Measurements from ENCODE around the gene PPP1R7. TPM values are rescaled to one million over a fixed set of nuclear protein-coding genes. Genes with fewer than 3 reads are reported as not detected.

The PPP1R7 gene
- total and polyA plus RNA-seq, 7 donors = 44.0 to 108 (median 72.5) TPM

DNA sequence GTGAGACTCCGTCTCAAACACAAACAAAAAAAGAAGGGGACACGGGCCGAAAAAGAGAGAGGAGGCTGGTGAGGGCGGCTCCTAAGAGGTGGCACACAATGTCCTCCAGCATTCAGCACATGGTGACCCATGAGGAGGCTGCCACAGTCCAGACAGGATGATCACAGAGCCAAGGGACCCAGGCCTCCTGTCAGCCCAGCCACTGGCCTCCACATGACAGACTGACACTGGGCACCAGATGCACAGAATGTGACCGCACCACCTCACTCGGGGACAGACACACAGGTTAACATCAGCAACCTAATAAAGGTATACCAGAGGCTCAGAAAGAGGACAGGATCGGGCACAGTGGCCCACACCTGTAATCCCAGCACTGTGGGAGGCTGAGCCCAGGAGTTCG is 22.0 kb upstream of the PPP1R7 start:
- Histone ChIP-seq H3K27me3 (ENCODE audit: insufficient read depth in 3 of 3, low read length in 2 of 3) (no peaks in the 10 kb centered on the region), H3K4me1 (no peaks in the 10 kb centered on the region), H3K27ac (no peak overlapping the region), H3K9me3 (no peaks in the 10 kb centered on the region), H3K4me3 (no peak overlapping the region), H3K36me3 (ENCODE audit: insufficient read depth in 1 of 2, low read depth in 1 of 2) (no peaks in the 10 kb centered on the region)
- TF ChIP-seq CTCF (IDR thresholded peaks at IDR 0.05) = no peak
- intact Hi-C loops (cut with DNase I) = no loop called here
- ATAC-seq (no peak), DNase-seq (peak in 1 of 2 donors; percentile 6)
- WGBS, 3 donors = 95 to 97% (median 96%) methylated on average over 8 of the region's 8 CpGs

DNA sequence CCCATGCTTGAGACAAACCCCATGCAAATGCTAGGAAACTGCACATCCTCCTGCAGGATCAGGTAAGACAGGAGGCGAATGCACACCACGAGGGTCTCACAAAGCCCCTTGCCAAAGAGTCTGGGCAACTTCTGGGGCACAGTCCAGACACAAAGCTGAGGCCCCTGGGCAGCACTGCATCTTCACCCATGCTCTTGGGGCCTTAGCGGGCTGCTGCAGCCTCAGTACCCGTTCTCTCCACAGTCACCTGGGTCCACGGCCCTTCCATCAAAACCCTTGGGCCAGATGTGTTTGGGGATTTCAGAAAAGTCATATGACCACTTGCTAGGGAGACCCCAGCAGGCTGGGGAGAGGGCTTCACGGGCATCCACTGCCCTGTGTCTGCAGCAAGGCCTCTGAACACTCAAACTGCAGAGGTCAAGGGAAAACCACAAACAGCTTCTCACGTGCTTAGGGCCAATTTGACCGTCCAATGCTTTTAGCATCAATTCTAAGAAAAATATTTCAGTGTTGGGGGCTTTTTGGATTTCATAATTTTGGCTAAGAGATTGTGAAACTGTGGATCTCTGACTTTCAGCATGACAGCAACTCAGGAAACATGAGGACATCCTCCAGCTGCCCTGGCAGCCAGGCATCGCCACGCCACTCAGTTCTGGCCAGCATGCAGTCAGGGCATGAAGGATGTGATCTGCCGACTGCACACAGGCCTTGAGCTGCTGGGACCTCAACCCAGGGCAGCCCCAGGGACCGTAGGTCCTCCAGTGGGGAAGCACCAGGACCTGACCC is 21.0 kb upstream of the PPP1R7 start:
- ATAC-seq (no peak), DNase-seq (peak in 1 of 2 donors; percentile 44)
- H3K4me3 ChIP-seq = no peak overlapping the region
- intact Hi-C loops (cut with DNase I) = no loop called here
- TF ChIP-seq CTCF (IDR thresholded peaks at IDR 0.05) = no peak
- no peaks in the 10 kb centered on the region for H3K36me3 ChIP-seq (ENCODE audit: insufficient read depth in 1 of 2, low read depth in 1 of 2)
- no peaks in the 10 kb centered on the region for H3K27me3 ChIP-seq (ENCODE audit: insufficient read depth in 3 of 3, low read length in 2 of 3)
- no peaks in the 10 kb centered on the region for H3K9me3 ChIP-seq
- 68 to 80% (median 72%) methylated on average over 12 of the region's 12 CpGs for WGBS, 3 donors
- no peaks in the 10 kb centered on the region for H3K4me1 ChIP-seq
- no peak overlapping the region for H3K27ac ChIP-seq

DNA sequence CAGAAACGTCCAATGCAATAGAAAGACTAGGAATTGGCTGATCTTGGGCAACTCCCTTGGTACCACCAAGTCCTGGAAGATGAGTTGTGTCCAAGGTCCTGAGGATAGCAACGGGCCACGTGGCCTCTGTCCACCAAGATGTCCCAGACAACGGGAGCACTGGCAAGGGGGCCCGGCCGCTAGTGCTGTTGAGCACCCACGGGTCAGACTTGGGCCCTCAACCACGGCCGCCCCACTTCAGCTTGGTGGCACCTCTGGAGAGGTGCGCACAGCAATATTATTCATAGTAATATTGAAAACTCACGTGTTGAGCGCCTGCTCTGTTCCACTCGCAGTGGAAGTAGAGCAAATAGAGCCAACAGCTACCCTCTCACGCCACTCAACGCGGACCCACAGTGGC is 20.0 kb upstream of the PPP1R7 start:
- no peaks in the 10 kb centered on the region for H3K4me1 ChIP-seq
- no peak for TF ChIP-seq CTCF (IDR thresholded peaks at IDR 0.05)
- no peaks in the 10 kb centered on the region for H3K9me3 ChIP-seq
- 91 to 93% (median 92%) methylated on average over 16 of the region's 16 CpGs for WGBS, 3 donors
- H3K36me3 ChIP-seq (ENCODE audit: insufficient read depth in 1 of 2, low read depth in 1 of 2) = no peaks in the 10 kb centered on the region
- DNase-seq (peak in 1 of 2 donors; percentile 38), ATAC-seq (no peak)
- H3K4me3 ChIP-seq = no peak overlapping the region
- H3K27me3 ChIP-seq (ENCODE audit: insufficient read depth in 3 of 3, low read length in 2 of 3) = no peaks in the 10 kb centered on the region
- intact Hi-C loops (cut with DNase I) = no loop called here
- H3K27ac ChIP-seq = no peak overlapping the region

DNA sequence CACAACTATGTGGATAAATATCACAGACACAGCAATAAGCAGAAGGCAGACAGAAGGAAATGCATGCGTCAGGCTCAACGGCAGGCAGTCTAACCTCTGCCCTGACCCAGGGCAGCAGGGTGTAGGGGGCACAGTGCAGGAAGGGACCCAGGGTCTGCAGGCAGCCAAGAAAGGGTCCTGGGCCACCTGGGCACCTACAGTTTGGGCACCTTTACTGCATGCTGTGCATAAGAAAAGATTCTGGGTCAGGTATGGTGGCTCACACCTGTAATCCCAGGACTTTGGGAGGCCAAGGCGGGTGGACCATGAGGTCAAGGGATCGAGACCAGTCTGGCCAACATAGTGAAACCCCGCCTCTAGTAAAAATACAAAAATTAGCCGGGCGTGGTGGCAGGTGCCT is 18.7 kb upstream of the PPP1R7 start:
- no peaks in the 10 kb centered on the region for H3K36me3 ChIP-seq (ENCODE audit: insufficient read depth in 1 of 2, low read depth in 1 of 2)
- peak in 1 of 2 donors; percentile 29 for DNase-seq
- no peaks in the 10 kb centered on the region for H3K27me3 ChIP-seq (ENCODE audit: insufficient read depth in 3 of 3, low read length in 2 of 3)
- H3K4me1 ChIP-seq = no peaks in the 10 kb centered on the region
- H3K4me3 ChIP-seq = no peak overlapping the region
- TF ChIP-seq CTCF (IDR thresholded peaks at IDR 0.05) = no peak
- H3K9me3 ChIP-seq = no peaks in the 10 kb centered on the region
- ATAC-seq = no peak
- intact Hi-C loops (cut with DNase I) = no loop called here
- WGBS, 3 donors = 88 to 94% (median 92%) methylated on average over 7 of the region's 7 CpGs
- H3K27ac ChIP-seq = no peak overlapping the region

Data from psoas muscle (tissue), 8 donors.